NCI-H2171 treated with DMSO at 0.1 percent for 48 hours (cell line): ENCODE measurements around the gene UNC13B.
A peak's percentile ranks its signal among the peaks of the same experiment; 100 is the strongest.

Experiments
- DNase-seq: peaks from one replicate; lab custom pipeline; 2025; lab: John Stamatoyannopoulos, UW

The UNC13B gene

GRCh38 chr9:35277171-35277520, 115.3 kb downstream of the UNC13B start:
- DNase-seq, result no peak

- DNase-seq, result no peak
Measured at GRCh38 chr9:35277628-35278359, 116.0 kb downstream of the UNC13B start.

GRCh38 chr9:35279946-35280345, 118.1 kb downstream of the UNC13B start:
- DNase-seq, result no peak

- DNase-seq, result no peak
Measured at GRCh38 chr9:35280399-35280798, 118.6 kb downstream of the UNC13B start.

- no peak for DNase-seq
Measured at GRCh38 chr9:35285731-35286130, 123.9 kb downstream of the UNC13B start.

GRCh38 chr9:35286381-35286780, 124.6 kb downstream of the UNC13B start:
- no peak for DNase-seq

GRCh38 chr9:35287987-35288632, 126.3 kb downstream of the UNC13B start:
- DNase-seq, result no peak

GRCh38 chr9:35288778-35289177, 127.0 kb downstream of the UNC13B start:
- no peak for DNase-seq

- no peak for DNase-seq
Measured at GRCh38 chr9:35293376-35293964, 131.7 kb downstream of the UNC13B start.

- no peak for DNase-seq
Measured at GRCh38 chr9:35294066-35294465, 132.3 kb downstream of the UNC13B start.

GRCh38 chr9:35294556-35294955, 132.7 kb downstream of the UNC13B start:
- no peak for DNase-seq

- no peak for DNase-seq
Measured at GRCh38 chr9:35295369-35296036, 133.7 kb downstream of the UNC13B start.

GRCh38 chr9:35303567-35303966, 141.8 kb downstream of the UNC13B start:
- no peak for DNase-seq

GRCh38 chr9:35306283-35306682, 144.5 kb downstream of the UNC13B start:
- no peak for DNase-seq

- DNase-seq, result no peak
Measured at GRCh38 chr9:35308316-35308715, 146.5 kb downstream of the UNC13B start.

- DNase-seq, result no peak
Measured at GRCh38 chr9:35311891-35312639, 150.3 kb downstream of the UNC13B start.

- DNase-seq, result no peak
Measured at GRCh38 chr9:35313460-35313859, 151.7 kb downstream of the UNC13B start.

GRCh38 chr9:35313916-35314315, 152.1 kb downstream of the UNC13B start:
- DNase-seq, result peak; percentile 5

GRCh38 chr9:35318741-35319140, 156.9 kb downstream of the UNC13B start:
- DNase-seq, result no peak

GRCh38 chr9:35322075-35322885, 160.5 kb downstream of the UNC13B start:
- no peak for DNase-seq

GRCh38 chr9:35324966-35325365, 163.2 kb downstream of the UNC13B start:
- no peak for DNase-seq
